Cardiac muscle cell (in vitro differentiated cells and primary cell): ENCODE results near the gene FBXL2. TPM values are rescaled to one million over a fixed set of nuclear protein-coding genes. Genes with fewer than 3 reads are reported as not detected.
A peak's percentile ranks its signal among the peaks of the same experiment; 100 is the strongest.

Source experiments
- DNase-seq, 2 donors: peaks; one replicate each; pipeline versions ENCODE4 v3.0.0 to v3.0.0-alpha.2; 2010 to 2017; ENCODE audit warnings: low read depth in 1 of 2, low spot score in 1 of 2
- H3K27ac ChIP-seq: fragments of 200-600 bp; sonication (generic); 2 replicates; pipeline ENCODE4 v1.5.1; 2016
- H3K27me3 ChIP-seq: fragments of 200-600 bp; sonication (generic); 2 replicates; pipeline ENCODE4 v1.6.0; 2016; ENCODE audit warnings: control low read depth
- H3K36me3 ChIP-seq: fragments of 200-600 bp; sonication (generic); 2 replicates; pipeline ENCODE4 v1.5.1; 2016; ENCODE audit warnings: control low read depth
- H3K4me1 ChIP-seq: fragments of 200-600 bp; sonication (generic); 2 replicates; pipeline ENCODE4 v1.8.1; 2017; ENCODE audit warnings: low read depth, mild to moderate bottlenecking, mixed run types
- H3K4me3 ChIP-seq: fragments of 200-600 bp; sonication (generic); 2 replicates; pipeline ENCODE4 v1.5.1; 2016; ENCODE audit warnings: mild to moderate bottlenecking
- H3K9me3 ChIP-seq: fragments of 200-600 bp; sonication (generic); 2 replicates; pipeline ENCODE4 v1.5.1; 2017; ENCODE audit warnings: low read depth, mild to moderate bottlenecking, control low read depth
- CTCF ChIP-seq: IDR thresholded peaks from 2 replicates; pipeline ENCODE4 v1.5.1; 2012; ENCODE audit warnings: low read depth, mild to moderate bottlenecking, low read length
- polyA plus RNA-seq: library from polyadenylated mRNA; unstranded; fragments of >200 nt; fragmentation: Nextera tagmentation; extraction: Ambion mirVana; gene quantifications from 2 replicates; pipeline ENCODE4 v1.2.1, GENCODE V29; 2016
- total RNA-seq: library from RNA; depleted of rRNA; stranded (reverse); fragments of >200 nt; gene quantifications from 2 replicates; pipeline ENCODE4 v1.2.3, GENCODE V29; 2016

The FBXL2 gene
- total and polyA plus RNA-seq, 2 experiments from 2014 or later = 17.5 to 27.6 TPM

GRCh38 chr3:33386631-33387030, 109.4 kb downstream of the FBXL2 start:
- Histone ChIP-seq H3K9me3 (no peaks in the 10 kb centered on the region), H3K27ac (no peak overlapping the region), H3K4me1 (no peaks in the 10 kb centered on the region), H3K36me3 (peaks cover 44% of the 10 kb centered on the region), H3K27me3 (no peaks in the 10 kb centered on the region), H3K4me3 (no peak overlapping the region)
- no peak for DNase-seq
- TF ChIP-seq CTCF = no peak

DNA sequence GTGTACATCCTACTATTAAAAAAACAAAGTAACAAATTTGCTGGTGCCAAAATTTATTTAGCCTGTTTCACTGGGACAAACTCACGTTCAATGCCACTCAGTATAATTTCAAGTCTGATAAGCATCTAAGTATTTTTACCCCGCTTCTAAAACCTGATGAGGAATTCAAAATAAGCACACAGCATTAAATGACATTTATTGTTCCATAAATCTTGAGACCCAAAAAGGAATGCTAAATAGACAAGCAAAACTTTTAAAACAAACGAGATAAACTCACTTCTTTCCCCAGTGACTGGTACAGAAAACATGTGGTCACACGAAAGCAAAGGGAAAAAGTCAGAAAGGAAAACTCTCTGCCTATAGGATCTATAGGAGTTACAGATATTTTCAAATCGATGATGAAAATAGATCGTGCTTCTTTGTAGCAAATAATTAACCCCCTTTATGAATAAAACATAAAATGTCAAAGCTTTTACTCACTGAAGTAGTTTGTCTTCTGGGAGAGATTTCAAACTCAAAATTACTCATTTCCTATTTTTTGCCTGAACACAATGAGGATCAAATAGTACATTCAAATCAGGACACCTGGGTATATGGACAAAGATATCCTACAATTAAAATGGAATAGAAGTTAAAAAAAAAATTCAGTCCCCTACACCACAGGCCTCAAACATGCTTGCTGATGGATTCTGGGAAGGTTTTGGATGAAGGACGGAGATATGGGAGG, 111.3 kb downstream of the FBXL2 start:
- H3K4me3 ChIP-seq = no peak overlapping the region
- no peaks in the 10 kb centered on the region for H3K4me1 ChIP-seq
- no peaks in the 10 kb centered on the region for H3K9me3 ChIP-seq
- no peaks in the 10 kb centered on the region for H3K27me3 ChIP-seq
- DNase-seq = no peak
- H3K27ac ChIP-seq = no peak overlapping the region
- peaks cover 63% of the 10 kb centered on the region for H3K36me3 ChIP-seq
- no peak for TF ChIP-seq CTCF

DNA sequence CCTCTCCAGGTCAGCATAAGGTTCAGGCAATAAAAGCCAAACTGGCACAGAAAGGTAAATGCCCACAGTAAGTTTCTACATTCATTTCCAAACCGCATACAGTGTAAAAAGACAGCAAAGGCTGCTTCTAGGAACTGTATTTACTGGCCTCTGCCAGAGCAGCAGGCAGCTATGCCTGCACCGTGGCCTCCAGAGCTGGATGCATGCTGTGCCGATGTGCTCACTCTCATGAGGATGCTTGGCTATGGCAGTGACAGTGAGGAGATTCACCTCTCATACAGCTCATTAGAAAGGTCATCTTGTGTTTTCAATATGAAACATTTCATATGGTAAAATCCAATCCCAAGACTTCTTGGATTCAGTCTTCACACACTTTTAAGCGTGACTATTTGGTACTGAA, 112.7 kb downstream of the FBXL2 start:
- peaks cover 67% of the 10 kb centered on the region for H3K36me3 ChIP-seq
- no peak for DNase-seq
- H3K9me3 ChIP-seq = no peaks in the 10 kb centered on the region
- no peaks in the 10 kb centered on the region for H3K27me3 ChIP-seq
- no peaks in the 10 kb centered on the region for H3K4me1 ChIP-seq
- H3K27ac ChIP-seq = no peak overlapping the region
- no peak for TF ChIP-seq CTCF
- no peak overlapping the region for H3K4me3 ChIP-seq

GRCh38 chr3:33391255-33391995, 114.2 kb downstream of the FBXL2 start:
- Histone ChIP-seq H3K4me1 (no peaks in the 10 kb centered on the region), H3K27ac (peak overlapping the region; percentile 42), H3K27me3 (no peaks in the 10 kb centered on the region), H3K36me3 (peaks cover 72% of the 10 kb centered on the region), H3K4me3 (no peak overlapping the region), H3K9me3 (no peaks in the 10 kb centered on the region)
- TF ChIP-seq CTCF = no peak
- DNase-seq = no peak

DNA sequence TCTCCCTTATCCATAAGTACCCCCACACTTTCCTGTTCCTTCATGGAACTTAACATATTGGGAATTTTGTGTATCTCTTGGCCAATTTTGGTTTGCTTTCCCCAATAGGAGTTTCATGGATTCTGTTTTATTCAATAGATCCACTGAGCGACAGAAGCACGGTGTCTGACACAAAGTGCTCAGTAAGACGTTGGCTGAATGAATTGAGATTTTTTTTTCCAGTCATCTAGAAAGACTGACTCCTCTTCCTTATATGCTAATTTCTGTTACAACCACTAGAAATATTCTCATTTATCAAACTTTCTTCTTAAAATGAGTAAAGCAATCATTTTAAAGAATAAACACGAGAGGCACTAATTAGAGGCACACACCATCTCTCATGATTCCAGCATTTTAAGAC, 114.9 kb downstream of the FBXL2 start:
- DNase-seq = no peak
- no peaks in the 10 kb centered on the region for H3K27me3 ChIP-seq
- H3K36me3 ChIP-seq = peaks cover 72% of the 10 kb centered on the region
- TF ChIP-seq CTCF = no peak
- H3K4me3 ChIP-seq = no peak overlapping the region
- no peak overlapping the region for H3K27ac ChIP-seq
- no peaks in the 10 kb centered on the region for H3K9me3 ChIP-seq
- no peaks in the 10 kb centered on the region for H3K4me1 ChIP-seq
